BE2C (cell line): ENCODE measurements around the gene TPCN2.
A peak's percentile ranks its signal among the peaks of the same experiment; 100 is the strongest.

Source experiments
- DNase-seq: peaks from one replicate; pipeline ENCODE4 v3.0.0-alpha.2; 2020
- H3K27me3 ChIP-seq: fragments of 250-450 bp; sonication (Bioruptor Pico); 2 replicates; pipeline ENCODE4 v1.5.1; 2020; ENCODE audit warnings: mild to moderate bottlenecking
- H3K36me3 ChIP-seq: fragments of 250-450 bp; sonication (Bioruptor Pico); 2 replicates; pipeline ENCODE4 v1.5.1; 2020; ENCODE audit warnings: mild to moderate bottlenecking
- H3K4me1 ChIP-seq: fragments of 250-450 bp; sonication (Bioruptor Pico); 2 replicates; pipeline ENCODE4 v1.5.1; 2020
- H3K4me3 ChIP-seq: 2 replicates; pipeline ENCODE4 v1.5.1; 2011; ENCODE audit warnings: low read depth, low read length
- H3K9me3 ChIP-seq: fragments of 250-450 bp; sonication (Bioruptor Pico); 2 replicates; pipeline ENCODE4 v1.5.1; 2020
- CTCF ChIP-seq: IDR thresholded peaks from 2 replicates; pipeline ENCODE4 v1.5.1; 2012; ENCODE audit warnings: mild to moderate bottlenecking, low read depth, low read length

TPCN2 gene

GRCh38 chr11:69039501-69039900, 9.2 kb upstream of the TPCN2 start:
- H3K36me3 ChIP-seq: no peaks in the 10 kb centered on the region
- TF ChIP-seq CTCF: no peak
- DNase-seq: no peak
- H3K27me3 ChIP-seq: no peaks in the 10 kb centered on the region
- no peaks in the 10 kb centered on the region for H3K9me3 ChIP-seq
- H3K4me3 ChIP-seq: no peak overlapping the region
- peaks cover 9% of the 10 kb centered on the region for H3K4me1 ChIP-seq

- Histone ChIP-seq H3K4me3 (no peak overlapping the region), H3K4me1 (peaks cover 9% of the 10 kb centered on the region), H3K36me3 (no peaks in the 10 kb centered on the region), H3K27me3 (no peaks in the 10 kb centered on the region), H3K9me3 (no peaks in the 10 kb centered on the region)
- no peak for DNase-seq
- TF ChIP-seq CTCF: no peak
Measured at GRCh38 chr11:69040051-69040450, 8.7 kb upstream of the TPCN2 start.

- no peak for TF ChIP-seq CTCF
- DNase-seq: no peak
- Histone ChIP-seq H3K4me3 (no peak overlapping the region), H3K4me1 (peaks cover 9% of the 10 kb centered on the region), H3K9me3 (no peaks in the 10 kb centered on the region), H3K36me3 (no peaks in the 10 kb centered on the region), H3K27me3 (no peaks in the 10 kb centered on the region)
Measured at GRCh38 chr11:69040581-69041260, 8.0 kb upstream of the TPCN2 start.

- Histone ChIP-seq H3K36me3 (no peaks in the 10 kb centered on the region), H3K4me1 (peaks cover 9% of the 10 kb centered on the region), H3K27me3 (no peaks in the 10 kb centered on the region), H3K9me3 (no peaks in the 10 kb centered on the region), H3K4me3 (no peak overlapping the region)
- TF ChIP-seq CTCF: no peak
- DNase-seq: no peak
Measured at GRCh38 chr11:69041516-69041915, 7.2 kb upstream of the TPCN2 start.

GRCh38 chr11:69044111-69045013, 4.4 kb upstream of the TPCN2 start:
- Histone ChIP-seq H3K27me3 (no peaks in the 10 kb centered on the region), H3K36me3 (no peaks in the 10 kb centered on the region), H3K9me3 (no peaks in the 10 kb centered on the region), H3K4me3 (no peak overlapping the region), H3K4me1 (peaks cover 14% of the 10 kb centered on the region)
- peak; percentile 62 for TF ChIP-seq CTCF
- peak; percentile 58 for DNase-seq
